GM12878 (cell line): Measurements from ENCODE around the gene ANP32B. TPM values are rescaled to one million over a fixed set of nuclear protein-coding genes. Genes with fewer than 3 reads are reported as not detected.
"Not testable (repeated sequence)": the region's sequence is repeated elsewhere in the genome, so short reads cannot be mapped to it uniquely, and the experiment has no call there.

Experiments used
- ATAC-seq: fragments of 200-7000 bp; cut with Tn5 transposase; 3 replicates; pipeline ENCODE4 v1.9.1; 2020; ENCODE audit warnings: mild to moderate bottlenecking, moderate library complexity
- BruUV-seq: library from RNA; stranded (reverse); fragments of 400-500 nt; replicated peaks from 2 replicates; lab custom pipeline; 2021; lab: Mats Ljungman, UMichigan
- CTCF ChIA-PET: fragments of 300-600 bp; sonication (Branson Sonifier 250); formaldehyde crosslinking; extraction: SDS; loops from one replicate; lab custom pipeline; 2021; ENCODE audit warnings: inconsistent platforms; lab: Yijun Ruan, JAX
- POLR2A ChIA-PET: fragments of 350-600 bp; formaldehyde crosslinking; extraction: SDS; loops from one replicate; lab custom pipeline; 2021; ENCODE audit warnings: inconsistent platforms; lab: Charles Lee
- RAD21 ChIA-PET: fragments of 300-600 bp; sonication (Branson Sonifier 250); formaldehyde crosslinking; loops from one replicate; lab custom pipeline; 2023; ENCODE audit warnings: antibody characterized with exemption; ENCODE audit not compliant: unreplicated experiment; lab: Charles Lee
- SMC1A ChIA-PET: fragments of 300-600 bp; sonication (Branson Sonifier 250); formaldehyde crosslinking; loops from one replicate; lab custom pipeline; 2023; ENCODE audit not compliant: unreplicated experiment, uncharacterized antibody; lab: Charles Lee
- DNase-seq: peaks from one replicate; pipeline ENCODE4 v3.0.0-alpha.2; 2011; ENCODE audit warnings: low read depth, low spot score
- FAIRE-seq: peaks from 3 replicates; lab custom pipeline; 2011; peaks lifted over from hg19 to GRCh38; lab: Jason Lieb, UNC
- H2AFZ ChIP-seq: 2 replicates; pipeline ENCODE4 v1.6.0; 2011; ENCODE audit warnings: low read depth, low read length, control low read depth; ENCODE audit not compliant: control insufficient read depth
- H3K27ac ChIP-seq: 2 replicates; pipeline ENCODE4 v1.5.1; 2011; ENCODE audit warnings: control low read depth; ENCODE audit not compliant: control insufficient read depth, insufficient read depth
- H3K27me3 ChIP-seq, 2 experiments: replicated peaks in 1 of 2; 2 replicates each; pipeline versions ENCODE4 v1.6.0 to v1.6.1; 2011; ENCODE audit warnings: low read length in 1 of 2; ENCODE audit not compliant: control insufficient read depth in 2 of 2, insufficient read depth in 2 of 2
- H3K36me3 ChIP-seq, 2 experiments: 2 replicates each; pipeline ENCODE4 v1.5.1; 2011; ENCODE audit warnings: low read length in 1 of 2; ENCODE audit not compliant: control insufficient read depth in 2 of 2, insufficient read depth in 2 of 2
- H3K4me1 ChIP-seq: 2 replicates; pipeline ENCODE4 v1.6.1; 2011; ENCODE audit warnings: mild to moderate bottlenecking, low read length, moderate library complexity, mixed read lengths; ENCODE audit not compliant: control insufficient read depth, insufficient read depth
- H3K4me2 ChIP-seq: 2 replicates; pipeline ENCODE4 v1.6.0; 2011; ENCODE audit warnings: control low read depth; ENCODE audit not compliant: control insufficient read depth, insufficient read depth
- H3K4me3 ChIP-seq: fragments of 200-600 bp; sonication (generic); 2 replicates; pipeline ENCODE4 v1.5.1; 2016
- H3K79me2 ChIP-seq: 2 replicates; pipeline ENCODE4 v1.6.0; 2011; ENCODE audit warnings: low read length; ENCODE audit not compliant: control insufficient read depth, insufficient read depth
- H3K9ac ChIP-seq: 2 replicates; pipeline ENCODE4 v1.8.0; 2011; ENCODE audit warnings: low read length, control low read depth, mixed read lengths; ENCODE audit not compliant: control insufficient read depth, insufficient read depth
- H3K9me3 ChIP-seq: replicated peaks from 3 replicates; pipeline ENCODE4 v1.5.1; 2011; ENCODE audit warnings: mild to moderate bottlenecking, low read length; ENCODE audit not compliant: control insufficient read depth, insufficient read depth
- H4K20me1 ChIP-seq: 2 replicates; pipeline ENCODE4 v1.6.0; 2011; ENCODE audit not compliant: control insufficient read depth, insufficient read depth
- EED ChIP-seq: sonication (generic); IDR thresholded peaks from 2 replicates; pipeline ENCODE4 v1.6.1; 2016; ENCODE audit warnings: antibody characterized with exemption, low read depth
- EGR1 ChIP-seq, 2 experiments: IDR thresholded peaks; 1 replicate in 1 of 2; 2 replicates in 1 of 2; pipeline ENCODE4 v1.6.1; 2011 to 2012; ENCODE audit warnings: low read depth in 2 of 2, low read length in 2 of 2, borderline replicate concordance in 1 of 2, mild to moderate bottlenecking in 1 of 2, moderate library complexity in 1 of 2
- HDGF ChIP-seq: fragments of 450-650 bp; IDR thresholded peaks from 2 replicates; pipeline ENCODE4 v1.6.1; 2016; ENCODE audit warnings: antibody characterized with exemption
- IKZF1 ChIP-seq: fragments of 450-650 bp; conservative IDR thresholded peaks from 2 replicates; pipeline ENCODE4 v1.6.1; 2017; ENCODE audit warnings: antibody characterized with exemption, mild to moderate bottlenecking
- MTA3 ChIP-seq: IDR thresholded peaks from 2 replicates; pipeline ENCODE4 v1.6.1; 2012; ENCODE audit warnings: low read length, inconsistent platforms, borderline replicate concordance
- SIX5 ChIP-seq: IDR thresholded peaks from 2 replicates; pipeline ENCODE4 v1.6.1; 2011; ENCODE audit warnings: mild to moderate bottlenecking, low read depth, low read length, moderate library complexity; ENCODE audit not compliant: severe bottlenecking
- WRNIP1 ChIP-seq: IDR thresholded peaks from 2 replicates; pipeline ENCODE4 v1.6.1; 2011; ENCODE audit warnings: low read depth, low read length, improper control_type of control experiment, borderline replicate concordance
- WGBS: methylation state at CpG from one replicate; pipeline ENCODE4 v1.1.6; 2016; ENCODE audit warnings: low lambda C conversion rate; ENCODE audit not compliant: insufficient replicate concordance, insufficient coverage; ENCODE audit errors: missing lambda C conversion rate; 5-methylcytosine and 5-hydroxymethylcytosine counted together
- in situ Hi-C: fragments of 300-500 bp; cut with MboI; formaldehyde crosslinking; loops from 9 replicates; pipeline ENCODE4 v1.14.3; 2018; ENCODE audit warnings: mixed read lengths
- intact Hi-C: fragments of 100-400 bp; cut with micrococcal nuclease; formaldehyde crosslinking; loops from one replicate; pipeline ENCODE4 v1.14.2; 2022; ENCODE audit not compliant: unreplicated experiment
- polyA plus RNA-seq, 11 experiments: library from polyadenylated mRNA; depleted of rRNA in 4 of 11; unstranded in 6 of 11; stranded (reverse) in 5 of 11; fragments of >200 nt; fragmentation: Nextera tagmentation in 4 of 11; fragmentation: Illumina TruSeq in 1 of 11; extraction: Ambion mirVana in 4 of 11; extraction: Trizol in 1 of 11; gene quantifications; 1 replicate in 1 of 11; 2 replicates in 10 of 11; pipeline versions ENCODE4 v1.2.1 to v1.2.3, GENCODE V29; 2011 to 2016; ENCODE audit warnings: inconsistent platforms in 2 of 11, missing spikeins in 2 of 11, low read depth in 1 of 11
- total RNA-seq, 4 experiments: library from RNA; depleted of rRNA in 3 of 4; stranded (reverse); fragments of >200 nt in 3 of 4; fragmentation: Illumina TruSeq in 1 of 4; extraction: Trizol in 1 of 4; gene quantifications; 2 replicates each; pipeline versions ENCODE4 v1.2.1 to v1.2.3, GENCODE V29; 2013 to 2021

The ANP32B gene
- total and polyA plus RNA-seq, 10 of the 15 experiments (the other 5 are each of a cell fraction or from before 2014, with no cell fraction given) = 24.5 to 419 (median 171) TPM

GRCh38 chr9:98018347-98018746 is 35.2 kb downstream of the ANP32B start:
- no peaks in the 10 kb centered on the region for H3K9me3 ChIP-seq
- H3K9ac ChIP-seq = no peak overlapping the region
- no peaks in the 10 kb centered on the region for H3K4me1 ChIP-seq
- H2AFZ ChIP-seq = no peak overlapping the region
- SMC1A ChIA-PET = interaction anchor here (1.4 kb wide), 1 partner anchor 15 kb away, joined by 3 read pairs; no protein-coding TSS in a partner anchor
- no peaks in the 10 kb centered on the region for H4K20me1 ChIP-seq
- CTCF ChIA-PET = interaction anchor here (1.2 kb wide), 1 partner anchor 10 kb away, joined by 3 read pairs; no protein-coding TSS in a partner anchor
- TF ChIP-seq EGR1 (IDR thresholded peaks at IDR 0.05; ENCODE audit: borderline replicate concordance in 1 of 2, low read depth in 2 of 2, low read length in 2 of 2) (no peak), HDGF (no peak)
- DNase-seq = no peak
- no TSS peak for BruUV-seq
- FAIRE-seq = no peak
- RAD21 ChIA-PET = interaction anchor here (0.8 kb wide), 1 partner anchor 31 kb away, joined by 3 read pairs; no protein-coding TSS in a partner anchor
- H3K36me3 ChIP-seq = peaks cover 23 to 25% of the 10 kb centered on the region in 2 experiments
- in situ Hi-C loops = no loop called here
- H3K27ac ChIP-seq = no peak overlapping the region
- WGBS = 84% methylated on average over 5 of the region's 5 CpGs
- no peak overlapping the region for H3K4me3 ChIP-seq
- intact Hi-C loops = no loop called here
- no peaks in the 10 kb centered on the region for H3K79me2 ChIP-seq
- no peaks in the 10 kb centered on the region for H3K27me3 ChIP-seq
- no peak for ATAC-seq
- POLR2A ChIA-PET = no interaction called here
- no peak overlapping the region for H3K4me2 ChIP-seq

GRCh38 chr9:98019098-98019497 is 36.0 kb downstream of the ANP32B start:
- BruUV-seq = no TSS peak
- ChIA-PET SMC1A (interaction anchor here (1.6 to 1.7 kb wide), 2 partner anchors 9 to 26 kb away, joined by 3 to 5 read pairs; no protein-coding TSS in a partner anchor), RAD21 (no interaction called here), POLR2A (no interaction called here), CTCF (interaction anchor here (0.9 to 1.3 kb wide), 3 partner anchors 11 to 22 kb away, joined by 3 read pairs; no protein-coding TSS in a partner anchor)
- peaks cover 18 to 25% of the 10 kb centered on the region in 2 experiments for H3K36me3 ChIP-seq
- intact Hi-C loops (no loop called here), in situ Hi-C loops (no loop called here)
- H3K4me2 ChIP-seq = no peak overlapping the region
- no peaks in the 10 kb centered on the region for H4K20me1 ChIP-seq
- 27% methylated on average over 4 of the region's 4 CpGs for WGBS
- no peaks in the 10 kb centered on the region for H3K4me1 ChIP-seq
- TF ChIP-seq MTA3 (no peak), SIX5 (no peak), EED (no peak), IKZF1 (no peak), WRNIP1 (no peak)
- H3K27me3 ChIP-seq = no peaks in the 10 kb centered on the region
- H2AFZ ChIP-seq = no peak overlapping the region
- ATAC-seq = no peak
- no peak overlapping the region for H3K9ac ChIP-seq
- no peak overlapping the region for H3K4me3 ChIP-seq
- no peak overlapping the region for H3K27ac ChIP-seq
- no peaks in the 10 kb centered on the region for H3K9me3 ChIP-seq
- no peak for FAIRE-seq
- DNase-seq = no peak
- no peaks in the 10 kb centered on the region for H3K79me2 ChIP-seq

DNA sequence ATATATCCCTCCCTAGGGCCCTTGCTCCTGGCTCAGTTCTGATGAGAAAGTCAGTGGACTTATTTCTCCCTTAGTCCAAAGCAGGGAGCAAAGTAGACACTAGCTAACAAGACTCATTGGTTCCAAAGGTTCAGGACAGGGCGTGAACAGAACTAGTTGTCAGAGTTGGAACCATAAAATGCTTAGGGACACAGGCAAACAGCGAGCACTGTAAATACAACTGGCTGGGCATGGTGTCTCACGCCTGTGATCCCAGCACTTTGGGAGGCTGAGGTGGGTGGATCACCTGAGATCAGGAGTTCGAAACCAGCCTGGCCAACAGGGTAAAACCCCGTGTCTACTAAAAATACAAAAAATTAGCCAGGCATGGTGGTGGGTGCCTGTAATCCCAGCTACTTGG is 36.7 kb downstream of the ANP32B start:
- H3K9me3 ChIP-seq, H4K20me1 ChIP-seq, H3K79me2 ChIP-seq, H3K9ac ChIP-seq, H3K4me2 ChIP-seq, H2AFZ ChIP-seq, in situ Hi-C loops, ATAC-seq, DNase-seq, BruUV-seq, intact Hi-C loops, H3K27me3 ChIP-seq, H3K4me1 ChIP-seq, H3K4me3 ChIP-seq, RAD21 ChIA-PET, FAIRE-seq, H3K27ac ChIP-seq: not testable (repeated sequence)
- CTCF ChIA-PET = interaction anchor here (0.9 to 1.3 kb wide), 4 partner anchors 12 to 130 kb away, joined by 3 read pairs; no protein-coding TSS in a partner anchor
- SMC1A ChIA-PET = interaction anchor here (1.6 to 1.7 kb wide), 2 partner anchors 9 to 25 kb away, joined by 3 to 5 read pairs; no protein-coding TSS in a partner anchor
- WGBS = 58% methylated on average over 5 of the region's 5 CpGs
- peaks cover 16 to 24% of the 10 kb centered on the region in 2 experiments for H3K36me3 ChIP-seq
- POLR2A ChIA-PET = interaction anchor here (0.6 kb wide), 1 partner anchor 21 kb away, joined by 3 read pairs; no protein-coding TSS in a partner anchor
